Small intestine (tissue), 7 donors: ENCODE data around the gene CLIC4. TPM values are rescaled to one million over a fixed set of nuclear protein-coding genes. Genes with fewer than 3 reads are reported as not detected.
"Not testable (repeated sequence)": the region's sequence is repeated elsewhere in the genome, so short reads cannot be mapped to it uniquely, and the experiment has no call there.

ENCODE experiments used
- DNase-seq, 2 donors: peaks; one replicate each; pipeline versions ENCODE4 v3.0.0 to v3.0.0-alpha.2; 2013
- FAIRE-seq: peaks from 2 replicates; lab custom pipeline; 2012; peaks lifted over from hg19 to GRCh38; lab: Jason Lieb, UNC
- H3K27ac ChIP-seq, 3 donors: one replicate each; pipeline ENCODE4 v1.5.1; 2013; ENCODE audit warnings: low read length in 2 of 3, mild to moderate bottlenecking in 2 of 3, control low read depth in 1 of 3, inconsistent platforms in 1 of 3, low read depth in 1 of 3, moderate library complexity in 1 of 3
- H3K27me3 ChIP-seq, 3 donors: one replicate each; pipeline ENCODE4 v1.6.1; 2013; ENCODE audit warnings: low read length in 3 of 3, inconsistent platforms in 1 of 3; ENCODE audit not compliant: control insufficient read depth in 3 of 3, insufficient read depth in 3 of 3
- H3K36me3 ChIP-seq, 3 donors: one replicate each; pipeline ENCODE4 v1.6.1; 2013; ENCODE audit warnings: low read length in 3 of 3, inconsistent platforms in 1 of 3, low read depth in 1 of 3, mild to moderate bottlenecking in 1 of 3, moderate library complexity in 1 of 3; ENCODE audit not compliant: control insufficient read depth in 3 of 3, insufficient read depth in 2 of 3
- H3K4me1 ChIP-seq, 3 donors: one replicate each; pipeline ENCODE4 v1.6.1; 2013; ENCODE audit warnings: low read length in 2 of 3, inconsistent platforms in 1 of 3, low read depth in 1 of 3, mild to moderate bottlenecking in 1 of 3, moderate library complexity in 1 of 3; ENCODE audit not compliant: control insufficient read depth in 3 of 3, insufficient read depth in 2 of 3
- H3K4me3 ChIP-seq, 3 donors: one replicate each; pipeline ENCODE4 v1.5.1; 2013; ENCODE audit warnings: low read length in 3 of 3, control low read depth in 1 of 3, inconsistent platforms in 1 of 3, low read depth in 1 of 3, mild to moderate bottlenecking in 1 of 3, moderate library complexity in 1 of 3
- H3K9me3 ChIP-seq, 2 donors: one replicate each; pipeline ENCODE4 v1.6.1; 2013; ENCODE audit warnings: low read depth in 1 of 2, low read length in 1 of 2; ENCODE audit not compliant: control insufficient read depth in 2 of 2, insufficient read depth in 1 of 2
- WGBS, 3 donors: extraction: QIAGEN DNeasy Blood & Tissue Kit; methylation state at CpG; one replicate each; pipeline ENCODE4 v1.1.7; 2013; 5-methylcytosine and 5-hydroxymethylcytosine counted together
- polyA plus RNA-seq, 4 donors: library from polyadenylated mRNA; stranded (reverse) in 3 of 4; unstranded in 1 of 4; fragments of 200-250 nt in 3 of 4; fragments of 120-200 nt in 1 of 4; gene quantifications; one replicate each; pipeline versions ENCODE4 v1.2.1 to v1.2.3, GENCODE V29; 2013
- donor health status: healthy with polysubstance abuse.
- donor health status: control.
- donor health status: control.
- donor health status: Bipolar disorder and iron deficiency.
- donor health status: healthy.

CLIC4 gene
- polyA plus RNA-seq, 4 donors: 2.0 to 47.4 (median 25.4) TPM

DNA sequence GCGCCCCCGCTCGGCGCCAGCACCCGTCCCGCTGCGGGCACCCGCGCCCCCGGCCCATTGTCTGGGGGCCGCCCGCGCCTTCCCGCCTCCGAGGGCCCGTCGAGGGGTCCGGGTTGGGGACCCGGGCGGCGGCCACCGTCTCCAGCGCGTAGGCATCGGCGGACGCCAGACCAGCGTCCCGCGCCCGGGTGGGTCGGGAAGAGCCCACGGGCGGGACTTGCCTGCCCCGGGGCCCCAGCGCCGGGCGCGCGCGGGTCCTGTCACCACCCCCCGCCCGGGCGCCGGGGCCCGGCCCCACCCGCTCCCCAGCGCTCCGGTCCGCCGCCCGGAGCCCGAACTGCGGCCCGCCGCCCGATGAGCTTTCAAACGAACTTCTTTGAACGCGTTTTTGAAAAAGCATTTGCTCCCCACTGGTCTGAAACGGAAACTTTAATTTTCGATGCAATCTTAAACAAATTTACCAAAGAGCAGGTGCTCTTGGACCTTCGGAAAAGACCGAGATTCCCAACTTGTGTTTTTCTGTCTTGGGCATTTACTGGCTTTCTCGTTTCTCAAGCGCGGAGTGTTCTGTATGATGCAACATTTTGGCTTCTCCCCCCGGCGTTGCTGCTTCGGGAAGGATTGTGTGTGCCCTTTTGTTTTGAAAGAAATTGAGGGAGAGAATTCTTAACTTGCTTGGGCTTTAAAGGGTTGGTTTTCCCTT lies 615 bp downstream of the CLIC4 start:
- peaks cover 0 to 2% (median 0%) of the 10 kb centered on the region in 3 donors for H3K36me3 ChIP-seq
- H3K4me1 ChIP-seq: peaks cover 2 to 24% (median 6%) of the 10 kb centered on the region in 3 donors
- peaks cover 0 to 5% (median 0%) of the 10 kb centered on the region in 3 donors for H3K27me3 ChIP-seq
- peak overlapping the region in 2 of 3 donors; percentile 86 to 92 for H3K27ac ChIP-seq
- peak; percentile 14 to 65 for DNase-seq
- WGBS, 3 donors: 1 to 2% (median 1%) methylated on average over 35 to 70 of the region's 70 CpGs
- peak overlapping the region; percentile 52 to 85 (median 58) for H3K4me3 ChIP-seq
- FAIRE-seq: no peak
- no peaks in the 10 kb centered on the region for H3K9me3 ChIP-seq

DNA sequence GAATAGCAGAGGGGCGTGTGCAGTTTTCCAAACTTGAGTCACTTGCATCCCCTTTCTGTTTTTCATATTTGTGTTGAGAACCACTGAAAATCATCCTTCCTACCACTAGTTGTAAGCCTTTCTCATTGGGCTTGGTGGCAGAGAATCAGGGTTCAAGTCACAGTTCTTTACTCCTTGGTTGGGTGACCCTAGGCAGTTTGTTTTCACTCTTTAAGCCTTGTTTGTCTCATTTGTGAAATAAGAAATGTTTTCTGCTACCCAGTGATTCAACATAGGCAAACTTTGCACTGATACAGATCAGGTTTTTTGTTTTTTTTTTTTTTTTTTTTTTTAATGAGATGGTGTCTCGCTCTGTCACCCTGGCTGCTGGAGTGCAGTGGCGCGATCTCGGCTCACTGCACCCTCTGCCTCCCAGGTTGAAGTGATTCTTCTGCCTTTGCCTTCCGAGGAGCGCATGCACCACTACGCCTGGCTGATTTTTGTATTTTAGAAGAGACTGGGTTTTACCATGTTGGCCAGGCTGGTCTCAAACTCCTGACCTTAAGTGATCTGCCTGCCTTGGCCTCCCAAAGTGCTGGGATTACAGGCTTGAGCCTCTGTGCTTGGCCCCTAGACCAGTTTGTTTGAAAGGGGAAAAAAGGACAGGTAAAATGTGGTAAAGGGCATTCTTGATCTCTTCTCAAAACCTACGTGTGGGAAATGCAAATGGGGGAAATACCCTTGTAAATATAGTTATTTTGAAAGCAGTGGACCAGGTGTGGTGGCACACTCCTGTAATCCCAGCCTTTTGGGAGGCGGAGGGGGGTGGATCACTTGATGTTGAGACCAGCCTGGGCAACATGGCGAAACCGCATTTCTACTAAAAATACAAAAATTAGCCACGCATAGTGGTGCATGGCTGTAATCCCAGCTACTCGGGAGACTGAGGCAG lies 3.2 kb downstream of the CLIC4 start:
- Histone ChIP-seq H3K27ac (peak overlapping the region in 1 of 3 donors; percentile 62), H3K27me3 (peaks cover 0 to 5% (median 0%) of the 10 kb centered on the region in 3 donors), H3K9me3 (no peaks in the 10 kb centered on the region), H3K36me3 (peaks cover 0 to 2% (median 0%) of the 10 kb centered on the region in 3 donors), H3K4me1 (peaks cover 2 to 9% (median 6%) of the 10 kb centered on the region in 3 donors), H3K4me3 (no peak overlapping the region)
- WGBS, 3 donors: 80 to 85% (median 85%) methylated on average over 13 to 14 of the region's 14 CpGs
- DNase-seq: no peak
- FAIRE-seq: no peak

DNA sequence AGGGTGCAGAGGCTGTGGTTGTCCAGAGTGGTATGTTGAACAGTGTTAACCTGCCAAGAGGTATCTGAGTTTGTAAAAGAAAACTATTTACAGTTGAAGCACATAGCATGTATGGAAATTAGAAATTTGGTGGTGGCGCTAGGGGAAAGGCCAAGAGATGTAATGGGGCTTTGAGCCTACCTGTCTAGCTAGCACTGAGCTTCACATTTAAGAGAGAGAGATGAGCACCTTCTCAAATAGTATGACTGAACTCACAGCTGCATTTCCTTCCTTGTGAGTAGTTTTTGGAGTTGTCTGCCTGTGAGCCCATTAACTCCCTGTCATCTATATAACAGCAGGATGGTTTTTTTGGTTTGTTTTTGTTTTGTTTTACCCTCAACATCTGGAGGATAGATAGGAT lies 4.0 kb downstream of the CLIC4 start:
- WGBS, 3 donors: 90 to 95% (median 92%) methylated on average over 1 of the region's 1 CpG
- no peak overlapping the region for H3K4me3 ChIP-seq
- DNase-seq (no peak), FAIRE-seq (no peak)
- peak overlapping the region in 1 of 3 donors; percentile 62 for H3K27ac ChIP-seq
- peaks cover 0 to 1% (median 0%) of the 10 kb centered on the region in 3 donors for H3K4me1 ChIP-seq
- H3K27me3 ChIP-seq: peaks cover 0 to 2% (median 0%) of the 10 kb centered on the region in 3 donors
- H3K9me3 ChIP-seq: no peaks in the 10 kb centered on the region
- peaks cover 0 to 2% (median 0%) of the 10 kb centered on the region in 3 donors for H3K36me3 ChIP-seq

DNA sequence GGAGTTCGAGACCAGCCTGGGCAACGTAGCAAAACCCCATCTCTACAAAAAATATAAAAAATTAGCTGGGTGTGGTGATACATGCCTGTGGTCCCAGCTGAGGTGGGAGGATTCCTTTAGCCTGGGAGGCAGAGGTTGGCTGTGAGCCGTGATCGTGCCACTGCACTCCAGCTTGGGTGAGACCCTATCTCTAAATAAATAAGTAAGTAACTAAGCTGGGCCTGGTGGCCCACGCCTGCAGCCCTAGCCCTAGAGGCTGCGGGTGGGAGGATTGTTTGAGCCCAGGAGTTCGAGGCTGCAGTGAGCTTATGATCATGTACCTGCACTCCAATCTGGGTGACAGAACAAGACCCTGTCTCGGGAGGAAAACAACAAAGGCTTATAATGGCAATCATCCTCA lies 4.6 kb downstream of the CLIC4 start:
- H3K27me3 ChIP-seq: peaks cover 0 to 2% (median 0%) of the 10 kb centered on the region in 3 donors
- no peak overlapping the region for H3K4me3 ChIP-seq
- FAIRE-seq: no peak
- no peak for DNase-seq
- no peaks in the 10 kb centered on the region for H3K4me1 ChIP-seq
- no peak overlapping the region for H3K27ac ChIP-seq
- no peaks in the 10 kb centered on the region for H3K9me3 ChIP-seq
- peaks cover 0 to 2% (median 0%) of the 10 kb centered on the region in 3 donors for H3K36me3 ChIP-seq
- WGBS, 3 donors: 89 to 90% (median 90%) methylated on average over 8 of the region's 8 CpGs

DNA sequence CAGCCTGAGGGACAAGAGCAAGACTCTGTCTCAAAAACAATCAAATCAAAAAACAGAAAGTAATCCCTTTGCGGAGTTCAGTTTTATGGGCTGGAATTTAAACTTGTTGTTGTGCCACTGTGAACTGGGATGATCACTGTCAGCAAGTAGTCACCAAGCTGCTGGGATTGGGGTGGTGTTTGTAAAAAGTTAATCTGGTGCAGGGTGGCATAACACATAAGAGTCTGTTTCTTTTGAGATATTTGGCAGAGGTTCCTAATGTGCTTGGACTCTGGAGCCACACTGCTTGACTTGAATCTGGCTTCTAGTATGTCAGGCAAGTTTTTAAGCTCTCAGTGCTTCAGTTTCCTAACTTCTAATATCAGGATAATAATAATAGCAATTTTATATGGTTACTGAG lies 6.6 kb downstream of the CLIC4 start:
- no peak for DNase-seq
- no peaks in the 10 kb centered on the region for H3K4me1 ChIP-seq
- H3K27ac ChIP-seq: peak overlapping the region in 1 of 3 donors; percentile 9
- H3K36me3 ChIP-seq: peaks cover 0 to 2% (median 0%) of the 10 kb centered on the region in 3 donors
- no peaks in the 10 kb centered on the region for H3K27me3 ChIP-seq
- H3K9me3 ChIP-seq: no peaks in the 10 kb centered on the region
- WGBS, 3 donors: 41 to 67% (median 52%) methylated on average over 1 of the region's 1 CpG
- FAIRE-seq: no peak
- no peak overlapping the region for H3K4me3 ChIP-seq

DNA sequence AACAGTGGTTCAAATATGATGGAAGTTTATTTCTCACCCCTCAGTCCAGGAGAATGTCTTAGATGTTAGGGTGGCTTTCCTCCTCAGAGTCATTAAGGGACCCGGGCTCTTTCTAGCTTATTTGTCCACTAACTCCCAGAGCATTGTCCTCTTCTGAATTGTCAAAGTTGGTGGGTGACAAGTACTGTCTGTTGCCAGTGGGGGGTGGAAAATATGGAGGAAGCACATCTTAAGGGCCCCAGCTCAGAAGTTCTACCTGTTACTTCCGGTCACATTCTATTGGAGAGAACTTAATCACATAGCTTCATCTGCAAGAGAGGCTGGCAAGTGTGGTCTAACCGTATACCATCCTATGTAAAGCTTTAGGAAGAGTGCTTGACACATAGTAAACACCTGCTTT lies 7.1 kb downstream of the CLIC4 start:
- Histone ChIP-seq H3K27me3 (no peaks in the 10 kb centered on the region), H3K4me3 (no peak overlapping the region), H3K4me1 (no peaks in the 10 kb centered on the region), H3K27ac (no peak overlapping the region), H3K36me3 (peaks cover 0 to 2% (median 0%) of the 10 kb centered on the region in 3 donors), H3K9me3 (no peaks in the 10 kb centered on the region)
- DNase-seq (no peak), FAIRE-seq (no peak)
- WGBS, 3 donors: 67 to 78% (median 73%) methylated on average over 3 of the region's 3 CpGs

DNA sequence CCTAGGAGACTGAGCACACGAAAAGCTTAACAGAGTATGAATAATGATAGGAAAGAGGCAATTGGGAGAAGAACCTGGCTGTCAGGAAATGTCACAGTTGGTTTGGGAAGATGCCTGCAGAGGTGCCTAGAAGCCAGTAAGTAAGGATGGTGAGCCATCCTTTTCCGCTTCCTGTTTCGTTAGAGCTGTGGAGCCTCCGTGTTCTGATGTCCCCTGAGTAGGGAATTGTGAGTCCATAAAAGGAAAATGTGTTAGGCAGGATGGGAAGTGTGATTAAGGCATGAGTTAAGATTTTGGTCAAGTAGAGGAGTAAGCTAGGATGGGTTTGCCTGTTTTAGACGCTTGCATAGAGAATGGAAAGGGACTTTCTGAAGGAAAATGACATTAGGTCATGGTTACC lies 9.0 kb downstream of the CLIC4 start:
- no peaks in the 10 kb centered on the region for H3K9me3 ChIP-seq
- no peaks in the 10 kb centered on the region for H3K27me3 ChIP-seq
- H3K36me3 ChIP-seq: peaks cover 0 to 2% (median 0%) of the 10 kb centered on the region in 3 donors
- no peak overlapping the region for H3K27ac ChIP-seq
- no peak overlapping the region for H3K4me3 ChIP-seq
- no peak for FAIRE-seq
- 76 to 85% (median 82%) methylated on average over 5 of the region's 5 CpGs for WGBS, 3 donors
- no peaks in the 10 kb centered on the region for H3K4me1 ChIP-seq
- DNase-seq: no peak

DNA sequence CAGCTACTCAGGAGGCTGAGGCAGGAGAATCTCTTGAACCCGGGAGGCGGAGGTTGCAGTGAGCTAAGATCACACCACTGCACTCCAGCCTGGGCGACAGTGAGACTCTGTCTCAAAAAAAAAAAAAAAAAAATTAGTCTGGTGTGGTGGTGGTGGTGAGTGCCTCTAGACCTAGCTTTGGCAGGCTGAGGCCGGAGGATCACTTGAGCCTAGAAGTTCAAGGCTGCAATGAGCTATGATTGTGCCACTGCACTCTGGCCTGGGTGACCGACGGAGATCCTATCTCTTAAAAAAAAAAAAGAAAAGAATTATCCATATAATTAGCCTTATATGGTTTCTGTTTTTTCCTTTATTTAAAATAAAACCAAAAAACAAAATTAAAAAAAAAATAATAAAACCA lies 10.1 kb downstream of the CLIC4 start:
- not testable (repeated sequence) for H3K4me1 ChIP-seq, DNase-seq, H3K36me3 ChIP-seq, H3K27ac ChIP-seq, FAIRE-seq, H3K4me3 ChIP-seq, H3K27me3 ChIP-seq, H3K9me3 ChIP-seq
- 89 to 95% (median 93%) methylated on average over 3 to 6 of the region's 6 CpGs for WGBS, 3 donors
